ENCODE measurements around the gene CTSD. TPM values are rescaled to one million over a fixed set of nuclear protein-coding genes. Genes with fewer than 3 reads are reported as not detected.

CTSD gene
- total RNA-seq, 1 experiment from 2014 or later, result 127 TPM

GRCh38 chr11:1733009-1733715 lies 30.6 kb downstream of the CTSD start:
- BruUV-seq (replicated peaks), result no TSS peak
- ChIA-PET POLR2A (no interaction called here), RAD21 (ENCODE audit: low non-redundant PET in 1 of 2, low total read pairs in 2 of 2, uncharacterized antibody in 2 of 2, unreplicated experiment in 2 of 2) (no interaction called here), CTCF (no interaction called here)
- peaks cover 24% of the 10 kb centered on the region; the same call in 1 of the 2 replicates for H3K27me3 ChIP-seq (ENCODE audit: insufficient read depth, low read length)
- no peaks in the 10 kb centered on the region for H3K4me1 ChIP-seq (ENCODE audit: control insufficient read depth in 1 of 2, insufficient read depth in 2 of 2, low read length in 2 of 2)
- H4K20me1 ChIP-seq (ENCODE audit: insufficient read depth), result no peaks in the 10 kb centered on the region
- H3K27ac ChIP-seq (ENCODE audit: low read depth, low read length), result no peak overlapping the region
- no peak overlapping the region for H3K9ac ChIP-seq (ENCODE audit: low read length)
- H2AFZ ChIP-seq (ENCODE audit: low read depth, low read length, poor library complexity, severe bottlenecking), result no peak overlapping the region
- no peak for DNase-seq (ENCODE audit: low read depth, low spot score)
- ATAC-seq, result no peak
- H3K4me3 ChIP-seq (replicated peaks in 1 of 2; ENCODE audit: low read depth in 1 of 2, low read length in 2 of 2), result no peak overlapping the region
- H3K4me2 ChIP-seq (ENCODE audit: low read length), result no peak overlapping the region
- no peaks in the 10 kb centered on the region for H3K9me2 ChIP-seq (ENCODE audit: insufficient read depth)
- peaks cover 12 to 14% of the 10 kb centered on the region in 2 experiments; a peak in 3 of 4 replicates for H3K9me3 ChIP-seq (ENCODE audit: control insufficient read depth in 1 of 2, insufficient read depth in 1 of 2, low read depth in 1 of 2, low read length in 2 of 2)
- H3K36me3 ChIP-seq (ENCODE audit: control insufficient read depth in 1 of 2, insufficient read depth in 2 of 2, low read length in 2 of 2), result no peaks in the 10 kb centered on the region
- TF ChIP-seq FOSL1 (IDR thresholded peaks at IDR 0.05; ENCODE audit: low read depth) (no peak), POLR2A (IDR thresholded peaks at IDR 0.05; ENCODE audit: borderline replicate concordance, extremely low read depth, insufficient read depth, insufficient read length) (no peak), POLR2AphosphoS5 (IDR thresholded peaks at IDR 0.05; ENCODE audit: low read depth, low read length) (no peak), CBX3 (IDR thresholded peaks at IDR 0.05; ENCODE audit: low read depth) (no peak), SIN3A (IDR thresholded peaks at IDR 0.05; ENCODE audit: low read depth) (no peak), ZBTB33 (IDR thresholded peaks at IDR 0.05; ENCODE audit: extremely low read depth, insufficient replicate concordance, low read length) (no peak), CEBPB (IDR thresholded peaks at IDR 0.05; ENCODE audit: low read depth) (no peak), ATF3 (IDR thresholded peaks at IDR 0.05) (no peak), MAX (IDR thresholded peaks at IDR 0.05) (no peak), CTCF (IDR thresholded peaks at IDR 0.05 in 2 of 3, conservative IDR thresholded peaks at IDR 0.05 in 1 of 3; ENCODE audit: borderline replicate concordance in 1 of 3, insufficient read depth in 1 of 3, low read depth in 2 of 3, low read length in 2 of 3) (no peak)
- intact Hi-C loops (cut with micrococcal nuclease), result no loop called here
- H3K79me2 ChIP-seq (ENCODE audit: insufficient read depth, low read length), result no peaks in the 10 kb centered on the region

Data from HCT116 (cell line).